ENCODE results near the gene HECW1. TPM values are rescaled to one million over a fixed set of nuclear protein-coding genes. Genes with fewer than 3 reads are reported as not detected.
A peak's percentile ranks its signal among the peaks of the same experiment; 100 is the strongest.

HECW1 gene
- total and polyA plus RNA-seq, 10 of the 15 experiments (the other 5 are each of a cell fraction or from before 2014, with no cell fraction given) = under 0.01 to 0.31 (median 0.04) TPM; not detected in 3

DNA sequence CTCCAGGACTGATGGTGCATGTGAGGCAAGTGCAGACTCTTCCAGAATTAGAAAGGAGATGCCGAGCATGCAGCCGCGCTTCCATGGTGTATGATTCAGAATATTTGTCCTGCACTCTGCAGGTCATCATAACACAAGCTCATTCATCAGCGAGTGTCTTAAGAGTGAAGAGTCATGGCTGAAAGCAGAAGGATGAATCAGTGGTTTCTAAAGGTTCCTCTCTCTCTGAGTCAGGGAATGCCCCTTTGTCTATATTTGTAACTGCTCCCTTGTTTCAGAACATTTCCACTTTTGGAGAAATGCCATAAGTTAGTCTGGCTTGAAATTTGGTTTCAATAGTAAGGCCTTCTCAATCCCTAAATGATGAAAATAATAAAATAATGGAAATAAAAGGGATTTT, 52.3 kb downstream of the HECW1 start (continued):
- TF ChIP-seq, protein P1, sequence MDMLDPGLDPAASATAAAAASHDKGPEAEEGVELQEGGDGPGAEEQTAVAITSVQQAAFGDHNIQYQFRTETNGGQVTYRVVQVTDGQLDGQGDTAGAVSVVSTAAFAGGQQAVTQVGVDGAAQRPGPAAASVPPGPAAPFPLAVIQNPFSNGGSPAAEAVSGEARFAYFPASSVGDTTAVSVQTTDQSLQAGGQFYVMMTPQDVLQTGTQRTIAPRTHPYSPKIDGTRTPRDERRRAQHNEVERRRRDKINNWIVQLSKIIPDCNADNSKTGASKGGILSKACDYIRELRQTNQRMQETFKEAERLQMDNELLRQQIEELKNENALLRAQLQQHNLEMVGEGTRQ (IDR thresholded peaks at IDR 0.05; ENCODE audit: borderline replicate concordance, low read depth, low read length) = no peak
- TF ChIP-seq MEF2A (IDR thresholded peaks at IDR 0.05; ENCODE audit: insufficient read depth, low read depth, low read length) (peak; percentile 95), KLF5 (IDR thresholded peaks at IDR 0.05; ENCODE audit: partially characterized antibody) (no peak), TCF3 (IDR thresholded peaks at IDR 0.05; ENCODE audit: borderline replicate concordance, insufficient read depth, low read depth, low read length) (no peak), EP300 (IDR thresholded peaks at IDR 0.05; ENCODE audit: borderline replicate concordance in 1 of 2, control insufficient read depth in 1 of 2, low read depth in 2 of 2, low read length in 2 of 2) (peak in 1 of 2 experiments; percentile 68; a peak in 1 of 4 replicates), CHD2 (IDR thresholded peaks at IDR 0.05; ENCODE audit: borderline replicate concordance, low read depth, low read length) (no peak), POLR2A (IDR thresholded peaks at IDR 0.05; ENCODE audit: low read depth, low read length) (no peak), MYC (IDR thresholded peaks at IDR 0.05; ENCODE audit: insufficient read depth, insufficient read length, insufficient replicate concordance, low read length, severe bottlenecking) (no peak), SUPT20H (IDR thresholded peaks at IDR 0.05; ENCODE audit: borderline replicate concordance, control insufficient read depth, low read depth, low read length) (no peak), MXI1 (IDR thresholded peaks at IDR 0.05; ENCODE audit: low read depth, low read length) (no peak), POLR2AphosphoS2 (IDR thresholded peaks at IDR 0.05; ENCODE audit: low read depth, low read length) (no peak), ETV6 (conservative IDR thresholded peaks at IDR 0.05 in 1 of 2, IDR thresholded peaks at IDR 0.05 in 1 of 2; ENCODE audit: borderline replicate concordance in 1 of 2, low read depth in 1 of 2) (peak in 1 of 2 experiments; percentile 47; a peak in 1 of 4 replicates), ZNF274 (IDR thresholded peaks at IDR 0.05; ENCODE audit: insufficient read depth, insufficient read length) (no peak), SPI1 (IDR thresholded peaks at IDR 0.05; ENCODE audit: borderline replicate concordance, insufficient read depth, low read depth, low read length) (peak; percentile 36; the same call in 1 of the 2 replicates), HDGF (IDR thresholded peaks at IDR 0.05) (no peak), RAD51 (IDR thresholded peaks at IDR 0.05) (no peak), SMAD1 (IDR thresholded peaks at IDR 0.05; ENCODE audit: low read depth, partially characterized antibody) (no peak)
- TF ChIP-seq, protein P2, sequence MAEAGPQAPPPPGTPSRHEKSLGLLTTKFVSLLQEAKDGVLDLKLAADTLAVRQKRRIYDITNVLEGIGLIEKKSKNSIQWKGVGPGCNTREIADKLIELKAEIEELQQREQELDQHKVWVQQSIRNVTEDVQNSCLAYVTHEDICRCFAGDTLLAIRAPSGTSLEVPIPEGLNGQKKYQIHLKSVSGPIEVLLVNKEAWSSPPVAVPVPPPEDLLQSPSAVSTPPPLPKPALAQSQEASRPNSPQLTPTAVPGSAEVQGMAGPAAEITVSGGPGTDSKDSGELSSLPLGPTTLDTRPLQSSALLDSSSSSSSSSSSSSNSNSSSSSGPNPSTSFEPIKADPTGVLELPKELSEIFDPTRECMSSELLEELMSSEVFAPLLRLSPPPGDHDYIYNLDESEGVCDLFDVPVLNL (IDR thresholded peaks at IDR 0.05; ENCODE audit: low read depth, low read length) = no peak
- TF ChIP-seq, protein P3, sequence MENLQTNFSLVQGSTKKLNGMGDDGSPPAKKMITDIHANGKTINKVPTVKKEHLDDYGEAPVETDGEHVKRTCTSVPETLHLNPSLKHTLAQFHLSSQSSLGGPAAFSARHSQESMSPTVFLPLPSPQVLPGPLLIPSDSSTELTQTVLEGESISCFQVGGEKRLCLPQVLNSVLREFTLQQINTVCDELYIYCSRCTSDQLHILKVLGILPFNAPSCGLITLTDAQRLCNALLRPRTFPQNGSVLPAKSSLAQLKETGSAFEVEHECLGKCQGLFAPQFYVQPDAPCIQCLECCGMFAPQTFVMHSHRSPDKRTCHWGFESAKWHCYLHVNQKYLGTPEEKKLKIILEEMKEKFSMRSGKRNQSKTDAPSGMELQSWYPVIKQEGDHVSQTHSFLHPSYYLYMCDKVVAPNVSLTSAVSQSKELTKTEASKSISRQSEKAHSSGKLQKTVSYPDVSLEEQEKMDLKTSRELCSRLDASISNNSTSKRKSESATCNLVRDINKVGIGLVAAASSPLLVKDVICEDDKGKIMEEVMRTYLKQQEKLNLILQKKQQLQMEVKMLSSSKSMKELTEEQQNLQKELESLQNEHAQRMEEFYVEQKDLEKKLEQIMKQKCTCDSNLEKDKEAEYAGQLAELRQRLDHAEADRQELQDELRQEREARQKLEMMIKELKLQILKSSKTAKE (IDR thresholded peaks at IDR 0.05; ENCODE audit: low read depth, poor library complexity, severe bottlenecking) = peak; percentile 36
- TF ChIP-seq, protein P4, sequence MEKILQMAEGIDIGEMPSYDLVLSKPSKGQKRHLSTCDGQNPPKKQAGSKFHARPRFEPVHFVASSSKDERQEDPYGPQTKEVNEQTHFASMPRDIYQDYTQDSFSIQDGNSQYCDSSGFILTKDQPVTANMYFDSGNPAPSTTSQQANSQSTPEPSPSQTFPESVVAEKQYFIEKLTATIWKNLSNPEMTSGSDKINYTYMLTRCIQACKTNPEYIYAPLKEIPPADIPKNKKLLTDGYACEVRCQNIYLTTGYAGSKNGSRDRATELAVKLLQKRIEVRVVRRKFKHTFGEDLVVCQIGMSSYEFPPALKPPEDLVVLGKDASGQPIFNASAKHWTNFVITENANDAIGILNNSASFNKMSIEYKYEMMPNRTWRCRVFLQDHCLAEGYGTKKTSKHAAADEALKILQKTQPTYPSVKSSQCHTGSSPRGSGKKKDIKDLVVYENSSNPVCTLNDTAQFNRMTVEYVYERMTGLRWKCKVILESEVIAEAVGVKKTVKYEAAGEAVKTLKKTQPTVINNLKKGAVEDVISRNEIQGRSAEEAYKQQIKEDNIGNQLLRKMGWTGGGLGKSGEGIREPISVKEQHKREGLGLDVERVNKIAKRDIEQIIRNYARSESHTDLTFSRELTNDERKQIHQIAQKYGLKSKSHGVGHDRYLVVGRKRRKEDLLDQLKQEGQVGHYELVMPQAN (conservative IDR thresholded peaks at IDR 0.05) = no peak

Data from GM12878 (cell line).